ENCODE data around the gene TMEM141.
"Not testable (repeated sequence)": the region's sequence is repeated elsewhere in the genome, so short reads cannot be mapped to it uniquely, and the experiment has no call there.

TMEM141 gene

DNA sequence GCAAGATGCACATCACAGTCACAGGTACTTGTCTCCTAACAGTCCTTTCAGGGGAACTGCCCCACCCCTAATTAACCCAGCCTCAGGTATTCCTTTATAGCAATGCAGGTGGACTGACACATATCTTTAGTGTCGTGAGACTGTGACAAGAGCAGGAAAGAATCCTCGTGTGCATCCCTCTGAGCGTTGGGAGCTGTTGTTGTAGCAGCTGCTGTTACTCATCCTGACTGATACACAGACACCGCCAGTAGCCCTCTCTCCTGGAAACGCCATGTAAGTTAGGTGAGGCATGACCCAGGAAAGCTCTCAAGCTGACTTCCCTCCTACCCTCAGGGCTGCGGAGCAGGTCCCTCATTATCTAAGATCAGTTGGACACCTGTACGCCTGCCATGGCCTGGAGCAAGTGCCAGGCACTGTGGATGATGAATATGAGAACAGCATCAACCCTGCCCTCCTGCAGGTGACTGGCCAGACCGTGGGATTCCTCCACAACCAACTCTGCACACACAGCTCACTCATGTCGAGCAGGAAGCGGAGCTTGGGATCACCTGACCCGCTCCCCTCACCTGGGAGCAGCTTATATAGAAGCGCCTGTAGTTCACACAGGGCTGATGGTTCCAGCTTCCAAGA is 16.6 kb upstream of the TMEM141 start:
- DNase-seq: no peak

DNA sequence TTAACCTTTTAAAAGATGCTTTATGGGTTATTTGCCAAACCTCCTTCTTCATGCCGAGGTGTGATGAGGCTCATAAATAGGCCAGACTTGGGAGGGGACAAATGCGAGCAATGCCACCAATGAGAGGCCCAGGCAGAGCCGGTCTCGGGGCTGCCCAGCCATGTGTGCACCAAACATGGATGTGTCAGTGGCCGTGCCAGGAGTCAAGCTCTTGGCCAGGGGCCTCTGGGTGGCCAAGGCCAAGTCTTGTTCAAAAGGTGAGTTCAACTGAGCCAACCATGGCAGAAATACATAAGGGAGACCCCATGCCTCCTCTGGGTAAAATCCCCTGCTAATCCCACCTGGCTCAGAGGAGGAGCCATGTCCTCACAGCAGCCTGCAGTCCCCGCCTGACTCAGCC is 16.0 kb upstream of the TMEM141 start:
- DNase-seq: no peak

DNA sequence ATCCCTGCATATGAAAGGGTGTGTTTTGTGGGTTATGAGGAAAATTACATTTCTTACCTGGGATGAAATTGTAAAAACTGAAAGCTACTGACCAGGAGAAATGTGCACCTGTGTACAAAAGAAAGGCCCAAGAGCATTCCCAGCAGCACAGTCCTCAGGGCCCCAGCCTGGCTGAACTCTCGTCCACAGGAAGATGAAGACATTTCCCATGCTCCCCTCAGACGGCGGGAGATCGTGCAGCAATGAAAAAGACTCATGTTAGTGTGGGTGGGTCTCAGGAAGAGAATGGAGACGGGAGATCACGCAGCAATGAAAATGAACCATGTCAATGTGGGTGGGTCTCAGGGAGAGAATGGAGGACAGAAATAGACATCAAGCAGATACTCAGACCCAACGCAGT is 14.2 kb upstream of the TMEM141 start:
- DNase-seq: no peak

DNA sequence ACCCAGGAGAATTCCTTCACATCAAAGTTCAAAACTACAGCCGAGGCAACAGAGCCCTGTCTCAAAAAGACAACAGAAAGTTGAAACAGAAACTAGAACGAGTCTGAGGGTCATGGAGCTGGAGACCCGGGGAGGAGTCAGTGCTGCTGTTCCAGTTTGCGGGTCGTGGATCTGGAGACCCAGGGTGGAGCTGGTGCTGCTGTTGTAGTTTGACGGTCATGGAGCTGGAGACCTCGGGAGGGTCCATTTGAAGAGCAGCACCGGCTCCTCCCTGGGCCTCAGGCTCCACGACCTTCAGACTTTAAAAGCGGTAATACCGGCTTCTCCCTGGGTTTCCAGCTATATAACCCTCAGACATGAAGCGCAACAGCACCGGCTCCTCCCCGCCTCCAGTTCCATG is 13.8 kb upstream of the TMEM141 start:
- DNase-seq: no peak

DNA sequence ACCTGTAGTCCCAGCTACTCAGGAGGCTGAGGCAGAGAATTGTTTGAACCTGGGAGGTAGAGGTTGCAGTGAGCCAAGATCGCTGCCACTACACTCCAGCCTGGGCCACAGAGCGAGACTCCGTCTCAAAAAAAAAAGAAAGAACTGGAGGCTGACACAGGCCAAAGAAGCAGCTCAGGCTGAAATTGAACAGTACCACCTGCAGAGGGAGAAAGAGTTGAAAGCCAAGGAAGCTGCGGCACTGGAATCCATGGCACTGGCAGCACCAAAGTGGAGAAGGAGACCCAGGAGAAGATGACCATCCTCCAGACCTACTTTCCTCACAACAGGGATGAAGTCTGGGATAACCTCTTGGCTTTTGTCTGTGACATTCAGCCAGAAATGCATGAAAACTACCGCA is 11.3 kb upstream of the TMEM141 start:
- DNase-seq: no peak

DNA sequence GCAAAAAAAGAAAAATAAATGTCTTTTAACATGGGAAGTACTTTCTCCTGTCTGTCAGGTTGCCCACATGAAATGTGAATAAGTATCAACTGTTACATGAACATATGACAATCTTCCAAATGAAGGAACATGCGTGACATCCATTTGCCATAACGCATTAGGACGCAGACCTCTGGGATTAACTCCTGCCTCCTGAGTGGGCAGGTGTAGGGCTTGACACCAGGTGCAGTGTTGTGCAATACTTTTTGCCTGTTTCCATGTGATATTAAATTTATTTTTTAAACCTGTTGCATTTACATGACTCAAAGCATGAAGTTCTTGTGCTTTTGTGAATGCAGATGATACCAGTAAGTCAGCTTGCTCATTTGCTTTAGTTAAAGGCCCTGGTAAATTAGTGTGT is 8.7 kb upstream of the TMEM141 start:
- DNase-seq: no peak

DNA sequence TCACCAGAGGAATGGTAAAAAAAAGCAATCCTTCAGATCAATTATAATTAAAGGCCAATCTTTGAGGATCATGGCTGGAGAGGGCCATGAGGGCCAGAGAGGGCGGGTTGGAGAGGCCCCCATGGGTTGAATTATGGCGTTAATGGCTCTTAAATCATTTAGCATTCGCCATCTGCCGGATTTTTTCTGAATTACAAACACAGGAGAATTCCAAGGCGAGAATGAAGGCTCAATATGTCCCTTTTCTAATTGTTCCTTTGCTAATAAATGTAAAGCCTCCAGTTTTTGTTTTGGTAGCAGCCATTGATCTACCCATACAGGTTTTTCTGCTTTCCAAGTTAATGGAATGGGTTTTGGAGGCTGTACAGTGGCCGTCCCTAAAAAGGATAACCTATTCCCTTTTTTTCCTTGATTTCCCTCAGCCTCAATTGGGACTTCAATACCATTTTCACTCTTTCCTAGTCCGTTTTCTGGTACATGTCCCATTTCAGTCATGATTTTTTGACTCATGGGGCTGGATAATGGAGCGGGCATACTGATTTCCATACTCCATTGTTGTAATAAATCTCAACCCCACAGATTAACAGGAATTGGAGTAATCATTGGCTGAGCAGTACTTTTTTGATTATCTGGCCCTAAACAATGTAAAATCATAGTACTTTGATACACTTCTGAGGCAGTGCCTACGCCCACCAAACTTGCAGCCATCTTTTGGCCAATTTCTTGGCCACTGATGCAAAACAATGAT is 6.7 kb upstream of the TMEM141 start:
- DNase-seq: no peak

DNA sequence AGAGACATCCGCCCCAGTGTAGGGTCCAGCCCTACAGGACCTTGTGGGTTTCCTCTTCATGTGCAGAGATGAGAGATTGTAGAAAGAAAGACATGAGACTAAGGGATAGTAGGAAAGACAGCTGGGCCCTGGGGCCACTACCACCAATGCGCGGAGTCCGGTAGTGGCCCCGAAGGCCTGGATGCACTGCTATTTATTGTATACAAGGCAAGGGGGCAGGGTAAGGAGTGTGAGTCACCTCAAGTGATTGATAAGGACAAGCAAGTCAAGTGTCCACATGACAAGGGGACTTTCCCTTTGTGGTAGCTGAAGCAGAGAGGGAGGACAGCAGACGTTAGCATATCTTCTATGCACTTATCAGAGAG is 6.2 kb upstream of the TMEM141 start:
- DNase-seq: no peak

DNA sequence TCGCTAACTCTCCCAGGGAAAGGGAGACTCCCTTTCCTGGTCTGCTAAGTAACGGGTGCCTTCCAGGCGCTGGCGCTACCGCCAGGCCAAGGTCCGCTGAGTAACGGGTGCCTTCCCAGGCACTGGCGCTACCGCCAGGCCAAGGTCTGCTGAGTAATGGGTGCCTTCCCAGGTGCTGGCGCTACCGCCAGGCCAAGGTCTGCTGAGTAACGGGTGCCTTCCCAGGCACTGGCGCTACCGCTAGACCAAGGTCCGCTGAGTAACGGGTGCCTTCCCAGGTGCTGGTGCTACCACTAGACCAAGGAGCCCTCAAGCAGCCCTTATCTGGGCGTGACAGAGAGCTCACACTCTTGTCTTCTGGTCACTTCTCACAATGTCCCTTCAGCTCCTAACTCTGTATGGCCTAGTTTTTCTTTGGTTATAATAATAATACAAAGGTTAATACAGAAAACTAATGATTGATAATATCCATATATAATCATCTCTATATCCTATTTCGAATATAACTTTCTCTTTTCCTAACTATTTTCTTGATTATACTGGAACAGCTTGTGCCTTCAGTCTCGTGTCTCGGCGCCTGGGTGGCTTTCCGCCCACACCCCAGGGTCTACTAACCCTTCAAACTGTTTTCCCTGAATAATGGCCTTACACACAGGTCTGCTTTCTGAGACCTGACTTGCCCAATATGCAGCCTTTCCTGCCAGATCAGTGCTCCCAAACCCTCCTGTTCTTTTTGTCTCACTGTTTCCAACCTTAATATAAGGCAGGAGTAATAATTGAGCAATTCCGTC is 5.4 kb upstream of the TMEM141 start:
- not testable (repeated sequence) for DNase-seq

DNA sequence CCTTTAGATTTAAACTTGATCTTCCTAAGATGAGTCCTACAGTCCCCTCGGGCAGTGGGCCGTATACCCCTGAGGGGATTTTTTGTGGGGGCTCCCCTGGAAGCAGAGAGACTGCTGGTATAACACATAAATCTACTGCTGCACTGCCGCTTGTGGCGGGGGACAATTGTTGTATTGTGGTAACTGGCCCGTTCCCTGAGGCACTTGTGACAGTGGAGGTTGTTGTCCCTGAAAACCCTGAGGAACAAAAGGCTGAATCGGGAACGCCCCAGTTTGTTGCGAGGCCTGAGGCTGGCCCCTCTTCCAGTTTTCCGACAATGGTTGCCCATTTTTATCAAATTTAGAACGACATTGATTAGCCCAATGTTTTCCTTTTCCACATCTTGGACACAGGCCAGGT is 4.7 kb upstream of the TMEM141 start:
- DNase-seq: no peak

DNA sequence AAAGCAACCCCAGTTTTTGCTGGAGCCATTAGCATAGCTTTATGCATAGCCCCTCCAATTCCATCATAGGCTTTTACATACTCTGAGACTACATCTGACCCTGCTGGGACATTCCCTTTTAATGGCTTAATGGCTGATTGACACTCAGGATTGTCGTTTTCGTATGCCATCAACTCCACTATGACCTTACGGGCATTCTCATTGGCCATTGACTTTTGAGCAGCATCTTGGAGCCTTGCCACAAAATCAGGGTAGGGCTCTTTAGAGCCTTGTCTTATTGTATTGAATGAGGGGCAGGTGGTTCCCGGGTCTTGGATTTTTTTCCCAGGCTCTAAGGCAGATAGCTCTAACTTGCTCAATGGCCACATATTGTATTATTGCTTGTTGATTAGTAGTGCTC is 4.2 kb upstream of the TMEM141 start:
- not testable (repeated sequence) for DNase-seq

DNA sequence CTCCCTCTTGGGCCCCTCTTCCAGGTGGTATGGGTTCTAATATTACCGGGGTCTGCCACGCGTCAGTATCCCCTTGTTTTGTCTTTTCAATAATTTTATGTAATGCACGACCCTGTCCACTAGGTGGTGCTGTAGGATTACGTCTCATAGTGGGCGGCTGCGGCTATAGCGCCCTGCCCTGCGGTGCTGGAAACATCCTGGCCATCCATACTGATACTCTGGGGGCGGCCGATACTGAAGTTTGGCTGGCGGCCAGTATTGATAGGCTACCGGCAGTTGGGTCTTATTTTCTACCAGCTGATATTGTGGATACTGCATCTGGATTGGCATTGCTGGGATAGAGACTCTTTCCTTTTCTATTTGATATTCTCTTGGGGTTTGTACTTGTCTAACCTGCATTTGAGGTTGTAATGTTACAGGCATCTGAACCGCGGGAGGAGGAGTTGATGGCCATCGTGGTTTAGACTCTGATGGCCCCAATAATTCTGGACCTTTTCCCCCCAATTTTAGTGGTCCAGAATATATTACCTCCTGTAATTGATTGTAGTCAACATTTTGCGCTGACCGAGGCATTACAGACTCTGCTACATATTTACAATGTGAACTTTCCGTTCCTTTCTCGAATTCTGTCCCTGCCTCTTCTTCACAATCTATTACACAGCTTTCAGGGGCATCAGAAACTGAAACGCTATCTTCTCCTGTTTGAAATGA is 3.3 kb upstream of the TMEM141 start:
- peak; percentile 73 for DNase-seq

DNA sequence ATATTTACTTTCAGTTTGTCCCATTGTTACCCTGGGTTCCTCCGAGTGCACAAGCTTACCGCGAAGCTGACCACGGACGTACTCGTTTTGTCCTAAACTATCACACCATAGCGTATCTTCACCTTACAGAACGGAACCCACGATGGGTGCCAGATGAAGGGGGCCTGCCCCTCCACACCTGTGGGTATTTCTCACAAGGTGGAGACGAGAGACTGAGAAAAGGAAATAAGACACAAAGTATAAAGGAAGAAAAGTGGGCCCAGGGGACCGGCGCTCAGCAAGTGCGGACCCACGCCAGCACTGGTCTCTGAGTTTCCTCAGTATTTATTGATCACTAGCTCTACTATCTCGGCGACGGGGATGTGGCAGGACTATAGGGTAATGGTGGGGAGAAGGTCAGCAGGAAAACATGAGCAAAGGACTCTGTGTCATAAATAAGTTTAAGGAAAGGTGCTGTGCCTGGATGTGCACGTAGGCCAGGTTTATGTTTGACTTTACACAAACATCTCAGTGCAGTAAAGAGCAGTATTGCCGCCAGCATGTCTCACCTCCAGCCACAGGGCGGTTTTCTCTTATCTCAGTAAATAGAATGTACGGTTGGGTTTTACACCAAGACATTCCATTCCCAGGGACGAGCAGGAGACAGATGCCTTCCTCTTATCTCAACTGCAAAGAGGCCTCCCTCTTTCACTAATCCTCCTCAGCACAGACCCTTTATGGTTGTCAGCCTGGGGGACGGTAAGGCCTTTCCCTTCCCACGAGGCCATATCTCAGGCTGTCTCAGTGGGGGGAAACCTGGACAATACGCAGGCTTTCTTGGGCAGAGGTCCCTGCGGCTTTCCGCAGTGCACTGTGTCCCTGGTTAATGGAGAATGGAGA is 2.3 kb upstream of the TMEM141 start:
- DNase-seq: not testable (repeated sequence)

DNA sequence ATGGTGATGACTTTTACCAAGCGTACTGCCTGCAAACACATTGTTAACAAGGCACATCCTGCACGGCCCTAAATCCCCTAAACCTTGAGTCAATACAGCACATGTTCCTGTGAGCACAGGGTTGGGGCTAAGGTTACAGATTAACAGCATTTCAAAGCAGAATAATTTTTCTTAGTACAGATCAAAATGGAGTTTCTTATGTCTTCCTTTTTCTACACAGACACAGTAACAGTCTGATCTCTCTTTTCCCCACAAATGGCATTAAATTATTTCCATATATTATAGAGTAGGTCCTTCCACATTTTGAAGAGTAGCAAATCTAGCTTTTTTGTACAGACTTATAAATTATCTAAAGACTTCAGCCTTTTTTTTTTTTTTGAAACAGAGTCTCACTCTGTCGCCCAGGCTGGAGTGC is 1.6 kb upstream of the TMEM141 start:
- DNase-seq: no peak

DNA sequence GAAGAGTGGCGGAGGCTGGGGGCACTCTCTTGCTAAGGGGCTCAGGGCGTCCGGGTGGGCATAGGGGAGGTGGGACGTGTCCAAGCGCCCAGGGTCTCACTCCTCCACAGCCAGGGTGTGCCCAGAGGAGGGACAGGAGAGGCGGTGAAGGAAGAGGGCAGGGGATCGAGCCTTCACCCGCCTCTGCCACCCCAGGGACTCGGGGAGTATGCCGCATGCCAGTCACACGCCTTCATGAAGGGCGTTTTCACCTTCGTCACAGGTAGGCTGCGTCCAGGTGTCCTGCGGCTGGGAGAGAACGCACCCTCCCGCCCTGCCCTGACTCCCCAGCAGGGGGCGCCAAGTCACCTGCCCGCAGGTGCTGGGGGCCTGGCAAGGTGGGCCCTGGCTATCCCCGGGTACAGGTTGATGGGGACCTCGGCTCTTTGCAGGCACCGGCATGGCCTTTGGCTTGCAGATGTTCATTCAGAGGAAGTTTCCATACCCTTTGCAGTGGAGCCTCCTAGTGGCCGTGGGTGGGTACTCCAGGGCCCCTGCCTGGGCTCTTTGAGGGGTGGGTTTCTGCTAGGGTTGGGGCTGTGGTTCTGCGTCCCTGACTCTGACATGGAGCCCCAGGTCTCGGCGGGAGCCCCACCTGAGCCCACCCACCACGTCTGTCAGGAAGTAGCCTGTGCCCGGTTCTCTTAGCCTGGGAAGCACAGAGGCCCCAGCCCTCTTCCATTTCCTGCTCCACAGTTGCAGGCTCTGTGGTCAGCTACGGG is 552 bp downstream of the TMEM141 start:
- DNase-seq: peak; percentile 64

DNA sequence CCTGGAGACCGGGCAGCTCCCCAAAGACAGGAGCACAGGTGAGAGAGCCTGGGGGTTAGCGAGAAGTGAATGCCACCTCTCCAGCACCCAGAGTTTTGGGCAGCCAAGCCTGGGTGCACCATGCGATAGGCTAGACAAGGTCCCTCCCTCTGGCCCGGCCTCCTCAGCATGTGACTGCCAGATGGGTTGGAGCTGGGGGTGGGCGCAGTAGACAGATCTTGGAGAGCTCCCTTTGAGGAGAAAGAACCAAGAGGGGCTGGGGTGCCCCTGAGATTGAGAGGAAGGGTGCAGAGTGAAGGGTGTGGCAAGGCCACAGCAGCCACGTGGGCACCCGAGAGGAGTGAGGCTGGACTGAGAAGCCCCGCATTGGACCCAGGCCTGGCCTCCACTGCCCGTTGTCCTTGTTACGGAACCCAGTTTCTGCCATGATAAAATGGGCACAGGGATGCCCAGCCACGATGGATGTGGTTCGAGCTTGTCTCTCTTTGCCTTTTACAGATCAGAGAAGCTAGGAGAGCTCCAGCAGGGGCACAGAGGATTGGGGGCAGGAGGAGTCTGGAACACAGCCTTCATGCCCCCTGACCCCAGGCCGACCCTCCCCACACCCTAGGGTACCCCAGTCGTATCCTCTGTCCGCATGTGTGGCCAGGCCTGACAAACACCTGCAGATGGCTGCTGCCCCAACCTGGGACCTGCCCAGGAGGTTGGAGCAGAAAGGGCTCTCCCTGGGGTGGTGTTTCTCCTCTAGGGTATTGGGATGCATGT is 1.4 kb downstream of the TMEM141 start:
- DNase-seq: no peak

DNA sequence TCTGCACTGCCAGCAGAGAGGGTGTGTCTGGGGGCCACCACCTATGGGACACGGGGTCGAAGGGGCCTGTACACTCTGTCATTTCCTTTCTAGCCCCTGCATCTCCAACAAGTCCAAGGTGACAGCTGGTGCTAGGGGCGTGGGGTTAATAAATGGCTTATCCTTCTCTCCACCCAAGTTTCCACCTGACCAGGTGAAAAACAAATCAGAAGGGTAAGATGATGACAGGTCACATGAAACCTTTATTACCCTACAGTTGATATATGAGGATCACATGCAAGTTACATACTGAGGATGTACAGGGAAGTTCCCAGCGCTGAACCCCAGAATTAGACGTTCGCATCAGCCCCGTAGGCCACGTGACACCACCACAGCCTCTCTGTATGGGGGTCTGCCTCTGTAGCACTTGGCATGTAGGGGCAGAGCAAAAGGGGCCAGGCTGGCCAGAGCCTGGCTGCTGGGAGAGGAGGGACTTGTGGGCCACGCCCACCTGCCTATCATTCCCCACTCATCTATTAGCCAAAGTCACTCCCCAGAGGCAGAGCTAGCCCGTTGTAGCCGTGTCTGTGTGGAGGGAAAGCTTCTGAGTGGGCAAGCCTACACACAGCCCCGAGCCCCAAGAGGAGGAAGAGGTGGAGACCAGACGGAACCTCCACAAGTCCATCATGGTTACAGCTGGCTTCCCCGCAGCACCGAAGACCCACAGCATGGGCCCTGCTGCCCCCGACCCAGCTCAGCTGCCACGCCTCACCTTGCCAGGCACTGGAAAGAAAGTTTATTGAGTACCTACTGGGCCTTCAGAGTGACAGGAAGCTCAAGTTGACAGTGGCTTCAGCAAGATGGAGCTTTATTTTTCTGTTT is 2.2 kb downstream of the TMEM141 start:
- no peak for DNase-seq

DNA sequence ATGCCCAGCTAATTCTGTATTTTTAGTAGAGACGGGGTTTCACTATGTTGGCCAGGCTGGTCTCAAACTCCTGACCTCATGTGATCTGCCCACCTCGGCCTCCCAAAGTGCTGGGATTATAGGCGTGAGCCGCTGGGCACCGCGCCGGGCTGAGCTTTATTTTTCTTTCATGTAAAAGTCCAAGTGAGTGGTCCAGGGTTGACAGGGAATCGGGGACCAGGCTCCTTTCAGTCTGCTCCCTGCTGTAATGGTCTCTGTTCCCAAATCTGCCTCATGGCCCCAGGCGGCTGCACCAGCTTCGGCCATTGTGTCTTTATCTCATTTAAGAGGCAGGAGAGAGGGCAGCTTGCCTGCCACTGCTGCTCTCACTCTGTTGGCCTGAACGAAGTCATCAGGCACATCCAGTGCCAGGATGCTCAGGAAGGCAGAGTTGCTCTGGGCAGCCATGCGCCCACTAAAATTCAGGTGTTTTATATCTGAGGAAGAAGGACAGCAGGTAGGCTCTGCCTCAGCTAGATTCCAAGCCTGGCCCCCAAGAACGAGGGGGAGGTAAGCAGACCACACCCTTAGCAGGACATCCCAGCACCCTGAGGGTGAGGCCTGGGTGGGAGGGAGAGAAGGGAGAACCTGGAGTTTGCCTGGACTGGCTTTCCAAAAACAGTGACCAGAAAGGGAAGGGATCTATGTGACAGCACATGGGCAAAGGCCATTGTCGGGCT is 3.3 kb downstream of the TMEM141 start:
- no peak for DNase-seq

DNA sequence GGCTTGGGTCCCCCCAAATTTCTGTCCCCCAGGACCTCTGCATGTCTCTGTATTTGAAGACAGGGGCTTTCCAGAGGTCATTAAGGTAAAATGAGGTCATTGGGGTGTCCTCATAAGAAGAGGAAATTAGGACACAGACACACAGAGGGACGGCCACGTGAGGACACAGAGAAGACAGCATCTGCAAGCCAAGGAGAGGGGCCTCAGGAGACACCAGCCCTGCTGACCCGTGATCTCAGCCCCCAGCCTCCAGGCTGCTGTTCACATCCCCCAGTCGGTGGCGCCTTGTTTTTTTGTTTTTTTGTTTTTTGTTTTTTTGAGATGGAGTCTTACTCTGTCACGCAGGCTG is 3.8 kb downstream of the TMEM141 start:
- no peak for DNase-seq

Data from stimulated activated CD4-positive, alpha-beta T cell treated with anti-CD3 and anti-CD28 coated beads, Interleukin-1b, Interleukin-23, amount 100 ng/mL, for 48 hours (primary cell).